IMR-90 (cell line): ENCODE measurements around the gene MGLL.

ENCODE experiments used
- BHLHE40 ChIP-seq: fragments of 150-350 bp; IDR thresholded peaks from 2 replicates; pipeline ENCODE4 v1.6.1; 2016; ENCODE audit warnings: mild to moderate bottlenecking, low read depth, low read length
- CTCF ChIP-seq: conservative IDR thresholded peaks from 2 replicates; pipeline ENCODE4 v1.5.1; 2012; ENCODE audit warnings: mild to moderate bottlenecking, low read depth, low read length, improper control_type of control experiment
- FOS ChIP-seq: fragments of 150-350 bp; IDR thresholded peaks from 2 replicates; pipeline ENCODE4 v1.6.1; 2016; ENCODE audit warnings: low read depth, low read length
- RAD21 ChIP-seq: IDR thresholded peaks from 2 replicates; pipeline ENCODE4 v1.6.1; 2012; ENCODE audit warnings: low read length, improper control_type of control experiment
- TF ChIP-seq, protein P1 (sequence below): fragments of 150-350 bp; IDR thresholded peaks from 2 replicates; pipeline ENCODE4 v1.6.1; 2017; ENCODE audit warnings: mild to moderate bottlenecking, antibody characterized with exemption, low read length, low read depth

DNA sequence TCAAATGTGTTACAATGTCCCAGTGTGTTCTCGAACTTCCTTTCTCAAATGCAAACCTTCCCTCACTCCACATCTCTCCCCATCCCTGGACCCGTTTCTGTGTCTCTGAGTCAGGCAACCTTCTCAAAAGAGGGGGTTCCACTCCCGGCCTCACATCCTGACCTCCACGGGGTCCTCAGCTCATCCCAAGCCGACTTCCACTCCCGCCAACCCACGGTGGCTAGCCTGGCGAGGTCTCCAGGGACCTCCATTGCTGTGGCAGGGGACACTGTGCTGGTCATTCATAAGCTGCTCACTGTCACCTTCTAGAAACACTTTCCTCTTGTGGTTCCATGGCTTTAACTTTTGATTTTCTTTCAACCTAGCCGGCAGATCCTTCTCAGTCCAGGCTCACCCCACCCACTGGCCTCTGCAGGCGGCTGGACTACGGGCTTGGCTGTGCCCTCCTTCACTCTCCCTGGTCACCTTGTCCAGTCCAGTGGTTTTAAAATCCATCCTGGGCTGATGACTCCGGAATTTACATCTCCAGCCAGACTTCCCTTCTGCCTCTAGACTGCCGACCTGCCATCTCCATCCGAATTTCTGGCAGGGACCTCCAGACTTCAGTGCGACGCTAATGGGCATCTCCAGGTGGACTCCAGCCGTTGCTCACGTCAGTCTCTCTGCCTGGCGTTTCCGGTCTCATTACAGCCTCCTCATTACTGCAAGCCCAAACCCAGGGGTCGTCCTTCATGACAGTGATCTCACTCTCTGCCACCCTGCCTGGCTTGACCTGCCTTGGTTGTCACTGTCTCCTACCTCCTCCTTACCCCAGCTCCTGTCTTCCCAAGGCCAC, 129.6 kb downstream of the MGLL start:
- TF ChIP-seq CTCF (no peak), FOS (no peak), BHLHE40 (no peak), RAD21 (no peak)
- TF ChIP-seq, protein P1, sequence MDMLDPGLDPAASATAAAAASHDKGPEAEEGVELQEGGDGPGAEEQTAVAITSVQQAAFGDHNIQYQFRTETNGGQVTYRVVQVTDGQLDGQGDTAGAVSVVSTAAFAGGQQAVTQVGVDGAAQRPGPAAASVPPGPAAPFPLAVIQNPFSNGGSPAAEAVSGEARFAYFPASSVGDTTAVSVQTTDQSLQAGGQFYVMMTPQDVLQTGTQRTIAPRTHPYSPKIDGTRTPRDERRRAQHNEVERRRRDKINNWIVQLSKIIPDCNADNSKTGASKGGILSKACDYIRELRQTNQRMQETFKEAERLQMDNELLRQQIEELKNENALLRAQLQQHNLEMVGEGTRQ: no peak
